Smooth muscle cell of the brain vasculature (primary cell): ENCODE data around the gene KMT5C.
A peak's percentile ranks its signal among the peaks of the same experiment; 100 is the strongest.

Source experiments
- DNase-seq: peaks from one replicate; pipeline ENCODE4 v3.0.0-alpha.2; 2012; ENCODE audit warnings: low read depth, low spot score

The KMT5C gene

DNA sequence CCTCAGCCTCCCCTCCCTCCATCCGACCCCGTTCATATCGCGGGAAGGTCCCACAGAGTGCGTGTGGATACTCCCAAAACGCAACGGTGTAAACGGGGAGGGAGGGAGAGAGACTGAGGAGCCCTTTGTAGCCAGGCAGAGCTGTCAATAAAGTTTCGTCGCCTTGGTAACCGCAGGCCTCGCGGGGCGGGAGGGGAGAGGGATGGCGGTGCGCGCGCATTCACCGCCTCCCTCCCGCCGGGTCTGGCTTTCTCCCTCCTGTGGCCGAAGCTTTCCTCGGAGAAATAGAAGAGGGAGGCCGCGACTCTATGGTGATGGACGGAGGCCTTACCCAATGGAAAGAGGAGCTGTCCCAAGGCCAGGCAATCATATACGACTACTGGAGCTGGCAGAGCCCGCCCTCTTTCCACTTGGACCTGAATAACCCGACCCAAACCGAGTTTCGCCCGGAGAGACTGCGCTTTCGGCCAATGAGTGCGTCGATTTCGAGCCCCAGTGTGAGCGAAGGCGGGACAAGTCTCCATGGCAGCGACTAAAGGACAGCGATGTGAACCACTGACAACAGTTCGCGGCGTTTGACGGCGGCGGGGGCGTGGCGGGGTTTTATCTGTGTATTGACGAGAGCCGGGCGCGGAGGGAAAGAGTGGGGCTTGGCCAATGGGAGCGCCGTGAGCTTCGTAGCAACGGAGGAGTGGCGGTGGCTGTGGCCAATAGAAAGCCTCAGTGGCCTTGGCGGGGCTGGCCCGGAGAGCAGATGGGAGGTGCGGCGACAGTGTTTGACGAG lies at the start of gene KMT5C:
KMT5C (plus strand) TSS at position 772 of the 784 bp plus-strand sequence. CDS start 2,061 bp downstream, outside the sequence.
- DNase-seq = peak; percentile 100

DNA sequence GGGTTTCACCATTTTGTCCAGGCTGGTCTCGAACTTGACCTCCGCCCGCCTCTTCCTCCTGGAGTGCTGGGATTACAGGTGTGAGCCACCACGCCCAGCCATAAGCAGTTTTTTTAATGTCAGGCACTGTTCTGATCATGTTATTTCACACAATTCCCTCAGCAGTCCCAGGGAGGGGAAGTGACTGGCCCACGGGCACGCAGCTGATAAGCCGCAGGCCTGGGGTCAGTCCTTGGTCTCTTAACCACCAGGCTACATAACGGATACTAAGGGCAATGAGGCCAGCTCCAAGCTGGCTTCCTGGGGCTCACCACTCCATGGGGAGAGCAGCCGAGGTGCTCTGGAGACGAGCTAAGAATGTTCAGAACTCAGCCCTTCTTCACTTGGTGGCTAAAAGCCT lies 42.4 kb upstream of the KMT5C start:
- DNase-seq = no peak

DNA sequence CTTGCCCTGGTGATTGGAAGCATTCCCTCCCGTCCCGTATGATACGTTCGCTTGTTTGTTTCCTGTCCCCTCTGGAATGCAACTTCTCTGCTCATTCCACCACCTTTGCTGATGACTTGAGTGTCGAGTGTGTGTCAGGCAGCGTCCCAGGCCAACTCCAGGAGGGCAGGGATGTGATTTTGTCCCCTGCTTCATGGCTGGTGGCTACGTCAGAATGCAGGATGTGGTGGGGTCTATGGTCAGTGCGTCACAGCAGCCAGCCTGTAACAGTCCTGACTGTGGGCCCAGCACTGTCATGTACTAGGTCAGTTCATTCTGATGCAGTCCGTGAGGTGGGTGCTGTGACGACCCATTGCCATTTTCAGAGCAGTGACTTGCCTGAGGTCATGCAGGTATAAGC lies 39.7 kb upstream of the KMT5C start:
- DNase-seq = no peak

DNA sequence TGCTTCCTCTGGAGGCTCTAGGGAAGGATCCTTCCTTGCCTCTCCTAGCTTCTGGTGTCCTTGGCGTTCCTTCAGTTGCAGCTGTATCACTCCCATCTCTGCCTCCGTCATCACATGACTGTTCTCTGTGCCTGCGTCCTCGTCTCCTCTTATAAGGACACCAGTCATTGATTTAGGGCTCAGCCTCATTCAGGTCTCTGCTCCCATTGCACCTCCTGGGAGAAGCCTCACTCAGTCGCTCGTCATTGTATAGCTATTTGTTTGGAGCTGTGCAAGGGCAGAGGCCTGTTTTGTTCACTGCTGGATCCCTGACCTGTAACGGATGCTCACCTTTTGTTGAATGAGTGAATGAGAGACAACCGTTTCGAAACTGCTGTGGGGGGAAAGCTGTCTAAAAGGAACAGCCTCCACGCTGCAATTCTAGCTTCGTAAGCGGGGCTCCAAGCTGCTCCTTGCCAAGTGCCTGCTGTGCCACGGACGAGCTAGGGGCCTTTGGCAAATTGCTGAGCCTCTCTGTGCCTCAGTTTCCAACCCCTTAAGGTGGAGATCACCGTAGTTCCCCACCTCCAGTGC lies 38.7 kb upstream of the KMT5C start:
- DNase-seq = no peak

DNA sequence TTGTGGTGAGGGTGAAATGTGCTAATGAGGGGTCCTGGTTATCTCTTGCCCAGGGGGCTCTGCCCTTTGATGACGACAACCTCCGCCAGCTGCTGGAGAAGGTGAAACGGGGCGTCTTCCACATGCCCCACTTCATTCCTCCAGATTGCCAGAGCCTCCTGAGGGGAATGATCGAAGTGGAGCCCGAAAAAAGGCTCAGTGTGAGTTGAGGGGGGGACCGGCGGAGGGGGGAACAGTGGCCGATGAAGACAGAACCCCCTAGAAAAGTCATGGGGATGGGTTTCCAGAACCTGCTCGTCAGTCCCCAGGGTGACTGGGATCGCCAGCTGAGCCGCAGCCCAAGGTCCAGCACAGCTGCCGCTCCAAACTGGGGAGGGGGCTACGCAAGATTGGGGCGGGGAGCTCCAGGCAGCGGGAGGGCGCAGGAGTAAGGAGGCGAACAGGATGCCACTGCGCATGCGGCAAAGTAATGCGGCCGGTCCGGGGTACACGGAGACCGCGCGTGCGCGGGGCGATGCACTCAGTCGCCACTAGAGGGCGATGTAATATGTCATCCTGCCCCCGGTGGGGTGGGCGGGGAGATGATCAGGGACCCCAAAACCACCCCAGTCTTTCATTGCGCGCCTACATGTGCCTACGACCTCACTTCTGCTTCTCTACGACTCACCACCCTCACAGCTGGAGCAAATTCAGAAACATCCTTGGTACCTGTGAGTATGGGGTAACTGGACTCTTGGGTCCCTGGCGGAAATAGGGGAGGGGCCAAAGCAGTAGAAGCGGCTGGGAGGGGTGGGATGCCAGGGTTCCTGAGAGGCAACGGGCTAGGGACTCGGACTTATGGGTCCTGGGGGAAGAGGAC lies 38.0 kb upstream of the KMT5C start:
- DNase-seq = peak; percentile 51

DNA sequence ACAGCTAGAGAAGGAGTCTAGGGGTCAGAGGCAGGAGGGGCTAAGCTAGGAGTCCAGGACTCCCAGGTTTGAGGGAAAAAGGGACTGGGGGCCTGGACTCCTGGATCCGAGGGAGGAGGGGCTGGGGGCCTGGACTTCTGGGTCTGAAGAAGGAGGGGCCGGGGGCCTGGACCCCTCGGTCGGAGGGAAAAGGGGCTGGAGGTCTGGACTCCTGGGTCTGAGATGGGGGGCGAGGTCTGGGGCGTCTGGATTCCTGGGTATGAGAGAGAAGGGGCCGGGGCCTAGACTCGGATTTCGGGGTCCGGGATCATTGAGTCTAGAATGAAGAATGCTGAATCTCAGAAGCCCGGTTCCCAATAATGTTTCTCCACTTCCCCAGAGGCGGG lies 37.4 kb upstream of the KMT5C start:
- no peak for DNase-seq

DNA sequence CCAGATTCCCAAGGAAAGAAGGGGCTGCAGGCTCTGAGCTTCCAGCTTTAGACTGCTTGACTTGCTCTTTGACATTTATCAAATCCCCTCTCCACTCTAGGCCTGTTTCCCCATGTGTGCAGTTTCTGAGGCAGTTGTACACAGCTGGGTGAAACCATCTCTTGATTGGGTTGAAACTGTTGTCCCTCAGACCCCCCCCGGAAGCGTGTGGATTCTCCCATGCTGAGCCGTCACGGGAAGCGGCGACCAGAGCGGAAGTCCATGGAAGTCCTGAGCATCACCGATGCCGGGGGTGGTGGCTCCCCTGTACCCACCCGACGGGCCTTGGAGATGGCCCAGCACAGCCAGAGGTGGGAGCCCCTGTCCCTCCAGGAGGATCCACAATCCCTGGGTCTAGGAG lies 36.2 kb upstream of the KMT5C start:
- DNase-seq = no peak

DNA sequence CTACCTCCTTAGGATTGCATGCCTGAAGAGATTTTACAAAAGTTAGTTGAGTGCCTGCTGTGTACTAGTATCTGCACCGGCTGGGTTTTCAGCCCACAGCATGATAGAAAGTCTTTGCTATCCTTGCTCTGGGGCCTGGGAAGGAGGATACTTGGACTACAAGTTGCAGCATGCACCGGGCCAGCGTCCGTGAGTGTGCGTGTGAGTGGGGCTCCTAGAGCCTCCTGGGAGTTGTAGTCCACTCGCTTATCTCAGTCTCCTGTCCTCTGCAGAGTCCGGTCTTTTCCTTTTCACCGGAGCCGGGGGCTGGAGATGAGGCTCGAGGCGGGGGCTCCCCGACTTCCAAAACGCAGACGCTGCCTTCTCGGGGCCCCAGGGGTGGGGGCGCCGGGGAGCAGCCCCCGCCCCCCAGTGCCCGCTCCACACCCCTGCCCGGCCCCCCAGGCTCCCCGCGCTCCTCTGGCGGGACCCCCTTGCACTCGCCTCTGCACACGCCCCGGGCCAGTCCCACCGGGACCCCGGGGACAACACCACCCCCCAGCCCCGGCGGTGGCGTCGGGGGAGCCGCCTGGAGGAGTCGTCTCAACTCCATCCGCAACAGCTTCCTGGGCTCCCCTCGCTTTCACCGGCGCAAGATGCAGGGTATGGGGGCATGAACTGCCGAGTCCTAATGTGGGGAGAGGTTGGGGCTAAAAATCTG lies 35.2 kb upstream of the KMT5C start:
- DNase-seq = no peak

DNA sequence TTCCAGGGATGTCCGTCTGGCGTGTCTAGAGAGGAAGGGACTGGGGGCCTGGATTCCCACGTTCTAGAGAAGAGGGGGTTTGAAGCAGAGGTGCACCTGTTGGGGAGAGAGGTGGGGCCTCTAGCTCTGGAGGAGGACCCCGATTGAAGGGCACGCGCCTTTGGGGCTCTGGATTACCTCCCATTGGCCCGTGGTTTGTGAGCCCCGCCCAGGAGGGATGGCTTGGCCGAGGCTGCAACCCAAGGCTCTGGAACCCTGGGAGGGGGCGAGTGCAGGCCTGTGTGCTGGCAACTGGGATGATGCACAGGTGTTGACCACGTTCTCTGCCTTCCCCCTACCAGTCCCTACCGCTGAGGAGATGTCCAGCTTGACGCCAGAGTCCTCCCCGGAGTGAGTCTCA lies 34.7 kb upstream of the KMT5C start:
- DNase-seq = no peak

DNA sequence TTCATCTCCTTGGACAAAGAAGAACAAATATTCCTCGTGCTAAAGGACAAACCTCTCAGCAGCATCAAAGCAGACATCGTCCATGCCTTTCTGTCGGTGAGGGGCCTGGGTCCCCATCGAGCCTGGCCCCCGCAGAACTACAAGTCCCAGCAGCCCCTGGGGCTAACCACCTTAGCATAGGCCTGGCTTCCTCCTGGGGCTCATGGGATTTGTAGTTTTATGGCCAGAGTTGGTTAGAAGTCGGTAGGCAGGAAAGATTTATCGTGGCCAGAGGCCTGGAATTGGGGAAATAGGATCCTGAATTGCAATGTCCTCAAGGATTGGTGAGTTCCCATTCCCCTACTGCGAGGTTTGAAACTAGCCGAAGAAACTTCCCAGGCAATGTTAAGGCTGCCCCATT lies 34.2 kb upstream of the KMT5C start:
- no peak for DNase-seq

DNA sequence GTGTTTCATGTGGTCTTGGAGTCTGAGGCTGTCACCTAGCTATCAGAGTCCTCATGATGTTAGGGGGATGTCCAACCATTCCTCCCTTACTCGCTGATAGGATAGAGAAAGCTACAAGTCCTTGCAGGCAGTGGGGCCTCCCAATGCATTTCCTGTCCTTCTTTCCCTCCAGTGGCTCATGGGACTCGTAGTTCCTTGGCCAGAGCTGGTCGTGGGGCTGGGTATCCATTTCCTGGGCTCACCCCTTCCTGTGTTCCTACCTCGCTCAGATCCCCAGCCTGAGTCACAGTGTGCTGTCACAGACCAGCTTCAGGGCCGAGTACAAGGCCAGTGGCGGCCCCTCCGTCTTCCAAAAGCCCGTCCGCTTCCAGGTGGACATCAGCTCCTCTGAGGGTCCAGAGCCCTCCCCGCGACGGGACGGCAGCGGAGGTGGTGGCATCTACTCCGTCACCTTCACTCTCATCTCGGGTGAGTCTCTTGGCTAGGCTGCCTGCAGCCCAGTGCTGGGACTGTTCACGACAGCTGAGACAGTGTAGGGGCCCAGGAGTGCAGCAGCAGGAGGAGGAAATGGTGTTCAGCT lies 33.6 kb upstream of the KMT5C start:
- DNase-seq = no peak

DNA sequence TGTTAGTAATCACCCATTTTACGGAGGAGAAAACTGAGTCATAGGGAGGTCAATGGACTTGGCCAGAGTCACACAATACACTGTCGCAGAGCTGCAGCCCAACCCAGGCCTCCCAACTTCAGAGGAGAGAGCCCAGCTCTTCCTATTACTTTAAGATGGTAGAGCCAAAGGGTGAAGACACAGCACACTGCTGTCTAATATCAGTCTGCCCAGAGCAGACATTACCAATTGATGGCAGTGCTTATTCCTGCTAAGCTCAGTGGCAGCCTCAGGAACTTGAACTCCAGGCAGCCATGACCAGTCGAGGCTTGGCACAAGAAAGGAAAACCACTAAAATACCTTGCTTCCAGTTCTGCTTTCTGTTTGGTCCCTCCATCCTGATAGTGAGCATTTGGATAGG lies 33.0 kb upstream of the KMT5C start:
- no peak for DNase-seq

DNA sequence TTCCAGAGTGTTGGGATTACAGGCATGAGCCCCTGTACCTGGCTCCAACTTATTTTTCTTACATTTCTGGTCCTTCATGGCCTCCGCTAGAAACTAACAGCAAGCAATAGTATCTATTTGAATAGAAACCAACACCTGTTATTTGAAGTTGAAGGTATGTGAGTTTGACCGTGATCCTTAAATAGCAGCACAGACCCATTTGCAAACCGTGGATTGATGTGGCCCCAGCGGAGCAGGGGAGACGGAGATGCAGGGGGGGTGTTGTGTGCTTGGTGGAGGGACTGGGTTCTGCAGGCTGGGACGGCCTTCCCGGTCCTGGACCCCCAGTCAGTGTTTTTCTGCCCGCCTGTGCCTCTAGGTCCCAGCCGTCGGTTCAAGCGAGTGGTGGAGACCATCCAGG lies 31.4 kb upstream of the KMT5C start:
- no peak for DNase-seq

DNA sequence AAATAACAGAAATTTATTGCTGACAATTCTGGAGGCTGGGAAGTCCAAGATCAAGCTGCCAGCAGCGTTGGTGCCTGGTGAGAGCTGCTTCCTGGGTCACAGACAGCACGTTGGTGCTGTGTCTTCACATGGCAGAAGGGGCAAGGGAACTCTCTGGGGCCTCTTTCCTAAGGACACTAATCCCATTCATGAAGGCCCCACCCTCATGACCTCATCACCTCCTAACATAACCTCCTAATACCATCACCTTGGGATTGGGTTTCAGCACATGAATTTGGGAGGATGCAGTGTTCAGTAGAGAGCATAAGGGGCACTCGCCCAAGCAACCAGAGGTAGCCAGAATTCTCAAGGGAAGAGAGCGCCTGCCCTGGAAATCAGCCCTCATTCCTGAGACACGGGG lies 30.2 kb upstream of the KMT5C start:
- DNase-seq = no peak

DNA sequence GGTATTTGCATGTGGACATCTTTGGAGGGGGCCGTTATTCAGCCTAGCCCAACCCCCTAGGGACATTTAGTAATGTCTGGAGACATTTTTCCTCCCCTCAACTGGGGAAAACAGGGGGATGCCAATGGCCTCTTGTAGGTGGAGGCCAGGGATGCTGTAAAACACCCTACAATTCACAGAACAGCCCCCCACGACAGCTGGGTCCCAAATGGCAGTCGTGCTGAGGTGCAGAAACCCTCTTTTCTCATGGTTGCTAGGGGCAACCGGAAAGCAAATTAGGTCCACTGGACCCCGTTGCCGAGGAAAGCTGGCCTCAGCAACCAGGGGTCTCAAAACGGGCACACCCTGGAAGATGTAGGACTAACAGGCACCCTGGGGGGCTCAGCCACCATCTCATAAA lies 29.2 kb upstream of the KMT5C start:
- no peak for DNase-seq

DNA sequence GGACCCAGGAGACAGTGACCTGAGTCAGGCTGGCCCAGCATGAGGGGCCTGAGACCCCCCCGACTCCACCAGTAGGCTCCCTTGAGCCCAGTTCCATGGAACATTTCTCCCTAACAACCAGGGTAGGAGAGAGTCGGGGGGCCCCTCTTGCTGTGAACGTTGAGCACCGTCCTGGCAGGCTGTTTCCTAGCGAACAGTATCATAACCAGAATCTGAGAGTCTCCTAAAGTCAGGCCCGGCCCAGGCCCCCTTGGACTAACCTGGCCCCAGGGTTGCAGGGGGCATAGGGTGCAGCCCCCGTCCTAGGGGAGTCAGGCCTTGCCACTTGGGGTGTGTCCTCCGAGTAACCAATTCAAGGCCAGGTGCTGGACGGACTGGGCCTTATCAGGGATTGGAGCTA lies 28.3 kb upstream of the KMT5C start:
- no peak for DNase-seq

DNA sequence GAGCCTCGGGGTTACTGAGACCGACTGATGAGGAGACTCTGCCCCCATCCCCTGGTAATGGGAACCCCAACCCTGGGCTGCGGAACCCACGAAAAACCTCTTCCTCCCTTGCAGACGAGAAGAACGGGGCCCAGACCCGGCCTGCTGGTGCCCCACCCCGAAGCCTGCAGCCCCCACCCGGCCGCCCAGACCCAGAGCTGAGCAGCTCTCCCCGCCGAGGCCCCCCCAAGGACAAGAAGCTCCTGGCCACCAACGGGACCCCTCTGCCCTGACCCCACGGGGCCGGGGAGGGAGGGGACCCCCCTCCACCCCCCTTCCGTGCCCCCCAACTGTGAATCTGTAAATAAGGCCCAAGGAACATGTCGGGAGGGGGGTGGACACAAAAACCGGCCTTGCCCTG lies 27.9 kb upstream of the KMT5C start:
- no peak for DNase-seq

DNA sequence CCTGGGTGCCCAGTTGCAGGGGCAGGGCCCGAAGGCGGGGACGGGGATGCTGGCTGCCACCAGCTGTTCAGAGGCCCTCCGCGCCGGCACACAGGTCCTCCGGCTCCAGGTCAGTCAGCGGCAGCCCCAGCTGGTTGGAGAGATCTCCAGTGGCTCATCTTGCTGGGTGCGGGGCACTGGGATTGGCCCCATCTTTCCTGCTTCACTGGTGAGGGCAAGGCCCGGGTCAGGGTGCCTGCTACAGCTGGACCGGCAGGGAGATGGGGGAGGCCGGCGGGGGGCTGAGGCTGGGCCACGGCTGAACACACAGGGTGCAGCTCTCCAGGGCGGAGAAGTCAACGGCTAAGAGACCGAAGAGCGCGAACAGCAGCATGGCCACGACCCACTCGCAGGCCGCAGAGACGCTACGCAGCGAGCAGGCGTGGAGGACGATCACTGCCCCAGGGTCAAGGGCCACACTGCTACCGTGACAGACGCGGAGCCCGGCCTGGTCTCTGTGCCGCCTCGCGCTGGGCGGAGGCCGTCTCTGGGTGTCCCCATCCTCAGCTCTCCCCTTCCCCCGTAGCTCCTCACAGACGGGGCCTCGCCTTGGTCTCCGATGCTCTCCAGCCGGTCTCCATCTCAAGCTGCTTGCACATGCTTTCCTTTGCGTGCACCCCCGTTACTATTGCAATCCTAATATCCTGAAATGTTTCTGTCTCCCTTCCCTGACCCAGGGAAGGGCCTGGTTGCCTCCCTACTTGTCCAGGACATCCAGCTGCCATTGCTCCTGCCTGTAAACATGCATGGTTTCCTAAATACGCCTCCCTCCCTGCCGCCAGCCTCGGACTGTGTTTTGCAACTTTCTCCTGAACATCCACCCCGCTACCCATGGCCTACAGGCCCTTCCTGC lies 26.8 kb upstream of the KMT5C start:
- no peak for DNase-seq

DNA sequence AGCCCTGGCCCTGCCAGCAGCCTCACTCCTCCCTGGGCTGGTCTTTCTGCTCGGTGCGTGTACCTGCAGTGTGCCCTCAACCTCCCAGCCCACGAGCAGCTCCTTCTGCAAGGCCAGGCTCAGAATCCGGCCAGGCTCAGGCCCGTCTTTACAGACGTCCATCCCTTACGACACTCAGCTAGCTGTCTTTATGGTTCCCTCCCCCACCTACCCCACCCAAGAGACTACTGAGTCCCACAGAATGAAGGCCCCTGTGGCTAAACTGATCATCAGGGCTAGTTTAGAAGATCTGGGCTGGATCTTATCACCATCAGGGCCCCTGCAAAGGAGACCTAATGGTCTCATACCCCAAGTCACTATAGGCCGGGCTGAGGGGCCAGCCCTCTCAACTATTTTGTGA lies 25.3 kb upstream of the KMT5C start:
- no peak for DNase-seq

DNA sequence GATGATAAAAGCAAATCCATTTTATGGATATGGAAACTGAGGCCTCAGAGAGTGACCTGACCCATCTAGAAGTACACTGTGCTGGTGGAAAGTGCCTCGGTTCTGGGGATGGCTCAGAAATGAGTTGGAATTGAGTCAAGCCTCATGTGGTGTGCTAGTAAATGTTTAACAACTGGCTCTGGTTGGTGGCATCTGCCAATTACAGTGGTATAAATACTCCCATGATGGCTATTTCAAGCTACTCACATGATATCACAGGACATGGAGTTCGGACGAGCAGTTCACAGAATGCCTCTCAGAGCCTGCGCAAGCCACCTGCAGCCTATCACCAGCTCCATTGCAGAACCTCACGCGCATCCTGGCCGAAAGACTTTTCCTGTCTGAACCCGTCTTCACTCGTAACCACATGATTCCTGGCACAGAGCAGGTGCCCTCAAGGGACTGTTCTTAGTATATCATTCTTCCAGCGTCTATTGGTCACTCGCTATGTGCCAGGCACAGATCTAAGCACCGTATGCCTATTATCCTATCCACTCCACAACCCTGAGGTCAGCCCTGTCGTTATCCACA lies 23.6 kb upstream of the KMT5C start:
- DNase-seq = no peak
